Measurements from ENCODE around the gene PLPP4. TPM values are rescaled to one million over a fixed set of nuclear protein-coding genes. Genes with fewer than 3 reads are reported as not detected.

PLPP4 gene
- polyA plus RNA-seq, 3 donors = not detected

- no peak for DNase-seq
- Histone ChIP-seq H3K27me3 (ENCODE audit: control insufficient read depth in 2 of 2, insufficient read depth in 2 of 2, low read length in 2 of 2) (no peaks in the 10 kb centered on the region), H3K4me3 (replicated peaks in 1 of 3; ENCODE audit: low read depth in 2 of 3, low read length in 3 of 3) (no peak overlapping the region), H3K79me2 (ENCODE audit: insufficient read depth, low read length) (no peaks in the 10 kb centered on the region), H3K27ac (ENCODE audit: low read depth in 1 of 2, low read length in 2 of 2) (no peak overlapping the region), H3K9ac (ENCODE audit: insufficient read depth, low read length, poor library complexity, severe bottlenecking) (no peak overlapping the region), H3K4me2 (replicated peaks; ENCODE audit: extremely low read depth, low read length, poor library complexity, severe bottlenecking) (no peak overlapping the region), H3K9me3 (replicated peaks in 1 of 2; ENCODE audit: control insufficient read depth in 1 of 2, insufficient read depth in 1 of 2, low read length in 2 of 2) (no peaks in the 10 kb centered on the region), H3K4me1 (ENCODE audit: control insufficient read depth in 1 of 2, insufficient read depth in 2 of 2, low read length in 2 of 2) (no peaks in the 10 kb centered on the region), H4K20me1 (ENCODE audit: insufficient read depth, low read length) (no peaks in the 10 kb centered on the region), H3K36me3 (replicated peaks in 1 of 2; ENCODE audit: control insufficient read depth in 1 of 2, insufficient read depth in 2 of 2, low read length in 2 of 2) (no peaks in the 10 kb centered on the region), H2AFZ (ENCODE audit: insufficient read depth, low read depth, low read length, poor library complexity, severe bottlenecking) (no peak overlapping the region)
- peaks cover 2 to 6% (median 6%) of the 10 kb centered on the region in 3 donors for H3K27me3 Mint-ChIP-seq (ENCODE audit: low read depth in 3 of 3)
- no peak overlapping the region for H3K27ac Mint-ChIP-seq
- WGBS (ENCODE audit: insufficient coverage) = no CpG with 5 or more reads among the region's 2 CpGs
- H3K9me3 Mint-ChIP-seq = peaks cover 0 to 2% (median 0%) of the 10 kb centered on the region in 7 donors
- H3K4me1 Mint-ChIP-seq = no peaks in the 10 kb centered on the region
- TF ChIP-seq CTCF (IDR thresholded peaks at IDR 0.05) = no peak
- H3K4me3 Mint-ChIP-seq = no peak overlapping the region
- H3K36me3 Mint-ChIP-seq = no peaks in the 10 kb centered on the region
- intact Hi-C loops (cut with micrococcal nuclease) = no loop called here
Observed at GRCh38 chr10:120538091-120538490, 81.1 kb downstream of the PLPP4 start.

- intact Hi-C loops (cut with micrococcal nuclease) = no loop called here
- no peak for TF ChIP-seq CTCF (IDR thresholded peaks at IDR 0.05)
Observed at GRCh38 chr10:120539076-120539475, 82.0 kb downstream of the PLPP4 start.

More at GRCh38 chr10:120539076-120539475, 82.0 kb downstream of the PLPP4 start:
- Histone ChIP-seq H3K4me1 (ENCODE audit: control insufficient read depth in 1 of 2, insufficient read depth in 2 of 2, low read length in 2 of 2) (no peaks in the 10 kb centered on the region), H2AFZ (ENCODE audit: insufficient read depth, low read depth, low read length, poor library complexity, severe bottlenecking) (no peak overlapping the region), H3K9me3 (replicated peaks in 1 of 2; ENCODE audit: control insufficient read depth in 1 of 2, insufficient read depth in 1 of 2, low read length in 2 of 2) (no peaks in the 10 kb centered on the region), H3K4me2 (replicated peaks; ENCODE audit: extremely low read depth, low read length, poor library complexity, severe bottlenecking) (no peak overlapping the region), H3K79me2 (ENCODE audit: insufficient read depth, low read length) (no peaks in the 10 kb centered on the region), H4K20me1 (ENCODE audit: insufficient read depth, low read length) (no peaks in the 10 kb centered on the region), H3K9ac (ENCODE audit: insufficient read depth, low read length, poor library complexity, severe bottlenecking) (no peak overlapping the region), H3K27ac (ENCODE audit: low read depth in 1 of 2, low read length in 2 of 2) (no peak overlapping the region), H3K27me3 (ENCODE audit: control insufficient read depth in 2 of 2, insufficient read depth in 2 of 2, low read length in 2 of 2) (no peaks in the 10 kb centered on the region), H3K4me3 (replicated peaks in 1 of 3; ENCODE audit: low read depth in 2 of 3, low read length in 3 of 3) (no peak overlapping the region), H3K36me3 (replicated peaks in 1 of 2; ENCODE audit: control insufficient read depth in 1 of 2, insufficient read depth in 2 of 2, low read length in 2 of 2) (no peaks in the 10 kb centered on the region)
- H3K4me3 Mint-ChIP-seq = no peak overlapping the region
- H3K36me3 Mint-ChIP-seq = no peaks in the 10 kb centered on the region
- no peaks in the 10 kb centered on the region for H3K4me1 Mint-ChIP-seq
- H3K27me3 Mint-ChIP-seq (ENCODE audit: low read depth in 3 of 3) = peaks cover 2 to 6% (median 4%) of the 10 kb centered on the region in 3 donors
- DNase-seq = no peak
- peaks cover 0 to 2% (median 0%) of the 10 kb centered on the region in 7 donors for H3K9me3 Mint-ChIP-seq
- no peak overlapping the region for H3K27ac Mint-ChIP-seq
- WGBS (ENCODE audit: insufficient coverage) = 58% methylated on average over 2 of the region's 3 CpGs

All from CD14-positive monocyte (primary cell).